Natural killer cell (primary cell): ENCODE measurements around the gene PGS1. TPM values are rescaled to one million over a fixed set of nuclear protein-coding genes. Genes with fewer than 3 reads are reported as not detected.

ENCODE experiments used
- ATAC-seq, 3 donors: fragments of 150-1000 bp in 2 of 3; fragments of 200-7000 bp in 1 of 3; cut with Tn5 transposase; 1 replicate in 1 of 3; 2 replicates in 2 of 3; pipeline ENCODE4 v1.10.0; 2021; ENCODE audit warnings: mild to moderate bottlenecking in 2 of 3, moderate library complexity in 2 of 3
- DNase-seq, 2 donors: peaks; one replicate each; pipeline versions ENCODE4 v3.0.0 to v3.0.0-alpha.2; 2013 to 2021; ENCODE audit warnings: mixed read lengths in 1 of 2
- H3K27ac ChIP-seq: one replicate; pipeline ENCODE4 v1.5.1; 2013; ENCODE audit warnings: mild to moderate bottlenecking, low read length
- H3K27me3 ChIP-seq: one replicate; pipeline ENCODE4 v1.6.1; 2013; ENCODE audit warnings: low read length; ENCODE audit not compliant: control insufficient read depth, insufficient read depth
- H3K36me3 ChIP-seq: one replicate; pipeline ENCODE4 v1.6.1; 2013; ENCODE audit warnings: low read length; ENCODE audit not compliant: control insufficient read depth, insufficient read depth
- H3K4me1 ChIP-seq: one replicate; pipeline ENCODE4 v1.6.1; 2013; ENCODE audit warnings: low read length; ENCODE audit not compliant: control insufficient read depth, insufficient read depth
- H3K4me3 ChIP-seq: one replicate; pipeline ENCODE4 v1.5.1; 2013; ENCODE audit warnings: low read length
- H3K9me3 ChIP-seq: one replicate; pipeline ENCODE4 v1.6.1; 2013; ENCODE audit warnings: low read length; ENCODE audit not compliant: control insufficient read depth, insufficient read depth
- H3K27ac Mint-ChIP-seq, 2 donors: one replicate each; pipeline ENCODE4 v1.8.0; 2022; ENCODE audit warnings: mild to moderate bottlenecking in 2 of 2, mixed read lengths in 2 of 2, moderate library complexity in 1 of 2
- H3K27me3 Mint-ChIP-seq, 2 donors: one replicate each; pipeline ENCODE4 v1.8.0; 2022; ENCODE audit warnings: low read depth in 2 of 2, mixed read lengths in 2 of 2
- H3K36me3 Mint-ChIP-seq: one replicate; pipeline ENCODE4 v1.8.0; 2022; ENCODE audit warnings: mixed read lengths
- H3K4me1 Mint-ChIP-seq, 2 donors: one replicate each; pipeline ENCODE4 v1.8.0; 2022; ENCODE audit warnings: mixed read lengths in 2 of 2
- H3K4me3 Mint-ChIP-seq: one replicate; pipeline ENCODE4 v1.8.0; 2022; ENCODE audit warnings: mild to moderate bottlenecking, moderate library complexity, mixed read lengths
- H3K9me3 Mint-ChIP-seq, 2 donors: one replicate each; pipeline ENCODE4 v1.8.0; 2022; ENCODE audit warnings: mixed read lengths in 2 of 2
- CTCF ChIP-seq: fragments of 200-600 bp; IDR thresholded peaks from one replicate; pipeline ENCODE4 v1.8.0; 2022; ENCODE audit warnings: antibody characterized with exemption
- WGBS: methylation state at CpG from one replicate; pipeline ENCODE4 v1.1.7; 2013; ENCODE audit warnings: missing lambda C conversion rate; ENCODE audit not compliant: insufficient coverage; 5-methylcytosine and 5-hydroxymethylcytosine counted together
- intact Hi-C: fragments of 100-400 bp; cut with micrococcal nuclease; formaldehyde crosslinking; loops from one replicate; pipeline ENCODE4 v1.14.2; 2022
- total RNA-seq, 4 donors: library from RNA; stranded (reverse); fragments of 120-200 nt in 1 of 4; gene quantifications; one replicate each; pipeline versions ENCODE4 v1.2.3 to v1.2.4, GENCODE V29; 2013 to 2022

The PGS1 gene
- total RNA-seq, 3 donors from 2014 or later (not counting 1 experiment from before 2014, with no cell fraction given), result 47.9 to 53.6 (median 48.3) TPM

GRCh38 chr17:78446833-78447232 lies 68.4 kb downstream of the PGS1 start:
- 92% methylated on average over 7 of the region's 7 CpGs for WGBS
- intact Hi-C loops, result no loop called here
- TF ChIP-seq CTCF, result no peak
- ATAC-seq, result no peak
- H3K27ac ChIP-seq, result no peak overlapping the region
- H3K27ac Mint-ChIP-seq, result no peak overlapping the region
- H3K9me3 ChIP-seq, result no peaks in the 10 kb centered on the region
- no peaks in the 10 kb centered on the region for H3K27me3 Mint-ChIP-seq
- H3K9me3 Mint-ChIP-seq, result no peaks in the 10 kb centered on the region
- no peak overlapping the region for H3K4me3 Mint-ChIP-seq
- peaks cover 5% of the 10 kb centered on the region for H3K4me1 ChIP-seq
- DNase-seq, result no peak
- H3K36me3 Mint-ChIP-seq, result no peaks in the 10 kb centered on the region
- H3K4me1 Mint-ChIP-seq, result no peaks in the 10 kb centered on the region
- H3K36me3 ChIP-seq, result no peaks in the 10 kb centered on the region
- H3K27me3 ChIP-seq, result no peaks in the 10 kb centered on the region
- H3K4me3 ChIP-seq, result no peak overlapping the region

- Histone ChIP-seq H3K9me3 (no peaks in the 10 kb centered on the region), H3K27ac (no peak overlapping the region), H3K27me3 (no peaks in the 10 kb centered on the region), H3K36me3 (no peaks in the 10 kb centered on the region), H3K4me3 (no peak overlapping the region), H3K4me1 (no peaks in the 10 kb centered on the region)
- WGBS, result 76% methylated on average over 4 of the region's 5 CpGs
- intact Hi-C loops, result no loop called here
- H3K4me1 Mint-ChIP-seq, result no peaks in the 10 kb centered on the region
- DNase-seq (no peak), ATAC-seq (no peak)
- no peaks in the 10 kb centered on the region for H3K9me3 Mint-ChIP-seq
- TF ChIP-seq CTCF, result no peak
- H3K4me3 Mint-ChIP-seq, result no peak overlapping the region
- no peaks in the 10 kb centered on the region for H3K36me3 Mint-ChIP-seq
- H3K27ac Mint-ChIP-seq, result no peak overlapping the region
- no peaks in the 10 kb centered on the region for H3K27me3 Mint-ChIP-seq
These were observed 70.0 kb downstream of the PGS1 start for GRCh38 chr17:78448356-78448993.

- no peaks in the 10 kb centered on the region for H3K27me3 Mint-ChIP-seq
- H3K27ac ChIP-seq, result no peak overlapping the region
- intact Hi-C loops, result no loop called here
- DNase-seq (no peak), ATAC-seq (no peak)
- H3K9me3 Mint-ChIP-seq, result no peaks in the 10 kb centered on the region
- H3K4me1 Mint-ChIP-seq, result no peaks in the 10 kb centered on the region
- H3K36me3 Mint-ChIP-seq, result no peaks in the 10 kb centered on the region
- H3K4me3 ChIP-seq, result no peak overlapping the region
- no peaks in the 10 kb centered on the region for H3K9me3 ChIP-seq
- 92% methylated on average over 14 of the region's 14 CpGs for WGBS
- no peak overlapping the region for H3K27ac Mint-ChIP-seq
- no peak for TF ChIP-seq CTCF
- H3K27me3 ChIP-seq, result no peaks in the 10 kb centered on the region
- no peaks in the 10 kb centered on the region for H3K36me3 ChIP-seq
- H3K4me3 Mint-ChIP-seq, result no peak overlapping the region
- no peaks in the 10 kb centered on the region for H3K4me1 ChIP-seq
These were observed 71.6 kb downstream of the PGS1 start for GRCh38 chr17:78449983-78450595.
